H9 (cell line): ENCODE results near the gene GCLC. TPM values are rescaled to one million over a fixed set of nuclear protein-coding genes. Genes with fewer than 3 reads are reported as not detected.

ENCODE experiments used
- DNase-seq: peaks from one replicate; pipeline ENCODE4 v3.0.0-alpha.2; 2017
- H2AFZ ChIP-seq: one replicate; pipeline ENCODE4 v1.6.1; 2013; ENCODE audit warnings: mild to moderate bottlenecking, low read length, control low read depth, moderate library complexity
- H2AK5ac ChIP-seq: 2 replicates; pipeline ENCODE4 v1.6.1; 2013; ENCODE audit warnings: low read length, control low read depth, mixed read lengths; ENCODE audit not compliant: insufficient read length
- H2BK120ac ChIP-seq: one replicate; pipeline ENCODE4 v1.6.1; 2013; ENCODE audit warnings: low read depth, mild to moderate bottlenecking, low read length, control low read depth, inconsistent platforms; ENCODE audit not compliant: poor library complexity, severe bottlenecking
- H2BK12ac ChIP-seq: 2 replicates; pipeline ENCODE4 v1.6.1; 2013; ENCODE audit warnings: low read length, control low read depth, mixed read lengths, low read depth; ENCODE audit not compliant: insufficient read length
- H2BK15ac ChIP-seq: 2 replicates; pipeline ENCODE4 v1.6.1; 2013; ENCODE audit warnings: low read depth, low read length, control low read depth
- H2BK20ac ChIP-seq: one replicate; pipeline ENCODE4 v1.6.1; 2013; ENCODE audit warnings: low read depth, mild to moderate bottlenecking, low read length, control low read depth, inconsistent platforms; ENCODE audit not compliant: poor library complexity, severe bottlenecking
- H2BK5ac ChIP-seq: 2 replicates; pipeline ENCODE4 v1.6.1; 2013; ENCODE audit warnings: low read length, control low read depth, mixed read lengths; ENCODE audit not compliant: insufficient read length
- H3K14ac ChIP-seq: 2 replicates; pipeline ENCODE4 v1.6.1; 2013; ENCODE audit warnings: low read length, control low read depth; ENCODE audit not compliant: insufficient read depth
- H3K18ac ChIP-seq: 2 replicates; pipeline ENCODE4 v1.6.1; 2013; ENCODE audit warnings: low read depth, mild to moderate bottlenecking, mixed read lengths, low read length, control low read depth; ENCODE audit not compliant: insufficient read length
- H3K23ac ChIP-seq: 2 replicates; pipeline ENCODE4 v1.6.1; 2013; ENCODE audit warnings: low read length, control low read depth, mixed read lengths, low read depth; ENCODE audit not compliant: insufficient read length
- H3K23me2 ChIP-seq: 2 replicates; pipeline ENCODE4 v1.6.1; 2013; ENCODE audit warnings: low read depth, mild to moderate bottlenecking, mixed read lengths, low read length, control low read depth; ENCODE audit not compliant: insufficient read length, poor library complexity, severe bottlenecking
- H3K27ac ChIP-seq: 2 replicates; pipeline ENCODE4 v1.5.1; 2013; ENCODE audit warnings: low read length, control low read depth, mixed read lengths, low read depth; ENCODE audit not compliant: insufficient read length
- H3K27me3 ChIP-seq: 2 replicates; pipeline ENCODE4 v1.6.1; 2013; ENCODE audit warnings: low read length, control low read depth, inconsistent platforms; ENCODE audit not compliant: insufficient read depth
- H3K4ac ChIP-seq: 2 replicates; pipeline ENCODE4 v1.6.1; 2013; ENCODE audit warnings: low read depth, mild to moderate bottlenecking, control low read depth, inconsistent platforms, low read length, moderate library complexity
- H3K4me1 ChIP-seq: 2 replicates; pipeline ENCODE4 v1.6.1; 2013; ENCODE audit warnings: low read length, control low read depth, inconsistent platforms; ENCODE audit not compliant: insufficient read depth
- H3K4me2 ChIP-seq: 2 replicates; pipeline ENCODE4 v1.6.1; 2013; ENCODE audit warnings: low read length, control low read depth, mixed read lengths; ENCODE audit not compliant: insufficient read length, insufficient read depth
- H3K56ac ChIP-seq: 2 replicates; pipeline ENCODE4 v1.6.1; 2013; ENCODE audit warnings: low read depth, mild to moderate bottlenecking, mixed read lengths, low read length, control low read depth; ENCODE audit not compliant: insufficient read length
- H3K79me1 ChIP-seq: 2 replicates; pipeline ENCODE4 v1.6.1; 2013; ENCODE audit warnings: low read depth, mild to moderate bottlenecking, moderate library complexity, low read length, control low read depth, inconsistent platforms; ENCODE audit not compliant: insufficient read depth, poor library complexity, severe bottlenecking
- H3K79me2 ChIP-seq: 2 replicates; pipeline ENCODE4 v1.6.1; 2013; ENCODE audit warnings: low read length, control low read depth, inconsistent platforms; ENCODE audit not compliant: insufficient read depth
- H3K9ac ChIP-seq: 2 replicates; pipeline ENCODE4 v1.6.1; 2013; ENCODE audit warnings: low read length, control low read depth, mixed read lengths; ENCODE audit not compliant: insufficient read length; ENCODE audit errors: extremely low read depth
- H3K9me3 ChIP-seq: one replicate; pipeline ENCODE4 v1.6.1; 2013; ENCODE audit warnings: low read depth, low read length, inconsistent platforms; ENCODE audit not compliant: control insufficient read depth
- H3T11ph ChIP-seq: one replicate; pipeline ENCODE4 v1.6.1; 2013; ENCODE audit warnings: mild to moderate bottlenecking, low read length, control low read depth, inconsistent platforms
- H4K20me1 ChIP-seq: one replicate; pipeline ENCODE4 v1.6.1; 2013; ENCODE audit not compliant: control insufficient read depth, insufficient read length, insufficient read depth
- H4K5ac ChIP-seq: 2 replicates; pipeline ENCODE4 v1.6.1; 2013; ENCODE audit warnings: low read depth, mild to moderate bottlenecking, mixed read lengths, low read length, control low read depth; ENCODE audit not compliant: insufficient read length
- H4K8ac ChIP-seq: replicated peaks from 2 replicates; pipeline ENCODE4 v1.6.1; 2013; ENCODE audit warnings: low read length, control low read depth, mixed read lengths, low read depth; ENCODE audit not compliant: insufficient read length
- H4K91ac ChIP-seq: 2 replicates; pipeline ENCODE4 v1.6.1; 2013; ENCODE audit warnings: low read depth, mild to moderate bottlenecking, moderate library complexity, mixed read lengths, low read length, control low read depth; ENCODE audit not compliant: insufficient read length
- H3K27ac Mint-ChIP-seq, 3 experiments: 2 replicates in 2 of 3; 3 replicates in 1 of 3; pipeline ENCODE4 v1.8.0; 2020 to 2021; ENCODE audit warnings: mixed read lengths in 3 of 3, mild to moderate bottlenecking in 1 of 3, moderate library complexity in 1 of 3
- H3K27me3 Mint-ChIP-seq: 2 replicates; pipeline ENCODE4 v1.8.0; 2021; ENCODE audit warnings: low read depth, mild to moderate bottlenecking, moderate library complexity, mixed read lengths
- H3K36me3 Mint-ChIP-seq, 3 experiments: 2 replicates in 2 of 3; 3 replicates in 1 of 3; pipeline ENCODE4 v1.8.0; 2020 to 2021; ENCODE audit warnings: low read depth in 3 of 3, mixed read lengths in 3 of 3; ENCODE audit not compliant: insufficient read depth in 1 of 3
- H3K4me1 Mint-ChIP-seq, 2 experiments: 2 replicates each; pipeline ENCODE4 v1.8.0; 2020; ENCODE audit warnings: mixed read lengths in 2 of 2
- H3K4me3 Mint-ChIP-seq, 2 experiments: 2 replicates in 1 of 2; 3 replicates in 1 of 2; pipeline ENCODE4 v1.8.0; 2020 to 2021; ENCODE audit warnings: mild to moderate bottlenecking in 2 of 2, mixed read lengths in 2 of 2, moderate library complexity in 1 of 2
- H3K9me3 Mint-ChIP-seq, 2 experiments: 2 replicates in 1 of 2; 3 replicates in 1 of 2; pipeline ENCODE4 v1.8.0; 2020; ENCODE audit warnings: mild to moderate bottlenecking in 2 of 2, mixed read lengths in 2 of 2, moderate library complexity in 1 of 2
- WGBS: extraction: QIAGEN DNeasy Blood & Tissue Kit; methylation state at CpG from one replicate; pipeline ENCODE4 v1.1.7; 2013; ENCODE audit warnings: missing lambda C conversion rate, low lambda C conversion rate, mixed read lengths; ENCODE audit not compliant: insufficient read length; ENCODE audit errors: extremely low coverage; 5-methylcytosine and 5-hydroxymethylcytosine counted together
- total RNA-seq: library from RNA; stranded (reverse); gene quantifications from 2 replicates; pipeline ENCODE4 v1.2.1, GENCODE V29; 2021
- TF ChIP-seq, protein P1 (sequence below): fragments of 200-600 bp; sonication (generic); conservative IDR thresholded peaks from 3 replicates; pipeline ENCODE4 v1.8.0; 2021; ENCODE audit warnings: antibody characterized with exemption, mild to moderate bottlenecking

The GCLC gene
- total RNA-seq, 1 experiment from 2014 or later, result 55.5 TPM

DNA sequence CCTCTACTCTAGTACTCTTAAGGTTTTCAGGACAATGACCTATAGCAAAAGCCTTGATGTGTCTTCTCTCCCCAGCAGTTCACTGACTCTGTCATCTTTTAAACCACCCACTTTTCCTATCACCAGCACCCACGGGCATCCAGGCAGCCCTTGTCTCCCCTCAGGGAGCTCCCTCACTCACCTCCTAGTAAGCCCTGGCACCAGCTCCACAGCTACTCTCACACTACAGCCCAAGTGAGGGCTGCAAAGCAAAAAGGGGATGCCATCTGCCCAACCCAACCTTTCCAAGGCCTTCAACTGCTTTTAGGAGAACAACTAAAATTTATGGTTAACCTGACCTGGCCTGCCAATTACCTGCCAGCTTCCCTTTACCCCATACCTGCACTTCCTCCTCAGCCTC lies 26.0 kb downstream of the GCLC start:
- H3K4ac ChIP-seq, result no peak overlapping the region
- peaks cover 1% of the 10 kb centered on the region; the same call in 1 of the 2 replicates for H3K79me2 ChIP-seq
- H3K4me1 ChIP-seq, result no peaks in the 10 kb centered on the region
- H4K20me1 ChIP-seq, result no peaks in the 10 kb centered on the region
- no peaks in the 10 kb centered on the region for H3K27me3 ChIP-seq
- H3K9me3 ChIP-seq, result no peaks in the 10 kb centered on the region
- no peaks in the 10 kb centered on the region for H3K23me2 ChIP-seq
- no peak overlapping the region for H2AFZ ChIP-seq
- WGBS, result no CpG with 5 or more reads among the region's 1 CpG
- H3K56ac ChIP-seq, result no peak overlapping the region
- H3K27ac ChIP-seq, result no peak overlapping the region
- H3K14ac ChIP-seq, result no peak overlapping the region
- H3K23ac ChIP-seq, result no peak overlapping the region
- Mint-ChIP-seq H3K9me3 (no peaks in the 10 kb centered on the region), H3K36me3 (peaks cover 25 to 42% (median 36%) of the 10 kb centered on the region in 3 experiments; a peak in 6 of 7 replicates), H3K4me3 (no peak overlapping the region; a peak in 1 of 5 replicates), H3K27me3 (no peaks in the 10 kb centered on the region), H3K4me1 (peaks cover 7 to 8% of the 10 kb centered on the region in 2 experiments), H3K27ac (peak overlapping the region; percentile 27 to 52 (median 39); a peak in 3 of 7 replicates)
- no peak overlapping the region for H4K8ac ChIP-seq
- no peak overlapping the region for H3K18ac ChIP-seq
- H4K5ac ChIP-seq, result no peak overlapping the region
- TF ChIP-seq, protein P1, sequence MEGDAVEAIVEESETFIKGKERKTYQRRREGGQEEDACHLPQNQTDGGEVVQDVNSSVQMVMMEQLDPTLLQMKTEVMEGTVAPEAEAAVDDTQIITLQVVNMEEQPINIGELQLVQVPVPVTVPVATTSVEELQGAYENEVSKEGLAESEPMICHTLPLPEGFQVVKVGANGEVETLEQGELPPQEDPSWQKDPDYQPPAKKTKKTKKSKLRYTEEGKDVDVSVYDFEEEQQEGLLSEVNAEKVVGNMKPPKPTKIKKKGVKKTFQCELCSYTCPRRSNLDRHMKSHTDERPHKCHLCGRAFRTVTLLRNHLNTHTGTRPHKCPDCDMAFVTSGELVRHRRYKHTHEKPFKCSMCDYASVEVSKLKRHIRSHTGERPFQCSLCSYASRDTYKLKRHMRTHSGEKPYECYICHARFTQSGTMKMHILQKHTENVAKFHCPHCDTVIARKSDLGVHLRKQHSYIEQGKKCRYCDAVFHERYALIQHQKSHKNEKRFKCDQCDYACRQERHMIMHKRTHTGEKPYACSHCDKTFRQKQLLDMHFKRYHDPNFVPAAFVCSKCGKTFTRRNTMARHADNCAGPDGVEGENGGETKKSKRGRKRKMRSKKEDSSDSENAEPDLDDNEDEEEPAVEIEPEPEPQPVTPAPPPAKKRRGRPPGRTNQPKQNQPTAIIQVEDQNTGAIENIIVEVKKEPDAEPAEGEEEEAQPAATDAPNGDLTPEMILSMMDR, result no peak
- H3K4me2 ChIP-seq, result no peak overlapping the region
- H2BK15ac ChIP-seq, result no peak overlapping the region
- DNase-seq, result no peak
- H3K79me1 ChIP-seq, result peaks cover 3% of the 10 kb centered on the region
- H2BK12ac ChIP-seq, result no peak overlapping the region
- H2BK20ac ChIP-seq, result no peak overlapping the region
- no peak overlapping the region for H3K9ac ChIP-seq
- H2AK5ac ChIP-seq, result no peak overlapping the region
- H2BK5ac ChIP-seq, result no peak overlapping the region
- no peak overlapping the region for H2BK120ac ChIP-seq
- H3T11ph ChIP-seq, result no peak overlapping the region
- H4K91ac ChIP-seq, result no peak overlapping the region
